ENCODE data around the gene TRDMT1. TPM values are rescaled to one million over a fixed set of nuclear protein-coding genes. Genes with fewer than 3 reads are reported as not detected.
A peak's percentile ranks its signal among the peaks of the same experiment; 100 is the strongest.

Gene TRDMT1
- total and polyA plus RNA-seq, 8 donors: 6.6 to 18.4 (median 12.7) TPM

DNA sequence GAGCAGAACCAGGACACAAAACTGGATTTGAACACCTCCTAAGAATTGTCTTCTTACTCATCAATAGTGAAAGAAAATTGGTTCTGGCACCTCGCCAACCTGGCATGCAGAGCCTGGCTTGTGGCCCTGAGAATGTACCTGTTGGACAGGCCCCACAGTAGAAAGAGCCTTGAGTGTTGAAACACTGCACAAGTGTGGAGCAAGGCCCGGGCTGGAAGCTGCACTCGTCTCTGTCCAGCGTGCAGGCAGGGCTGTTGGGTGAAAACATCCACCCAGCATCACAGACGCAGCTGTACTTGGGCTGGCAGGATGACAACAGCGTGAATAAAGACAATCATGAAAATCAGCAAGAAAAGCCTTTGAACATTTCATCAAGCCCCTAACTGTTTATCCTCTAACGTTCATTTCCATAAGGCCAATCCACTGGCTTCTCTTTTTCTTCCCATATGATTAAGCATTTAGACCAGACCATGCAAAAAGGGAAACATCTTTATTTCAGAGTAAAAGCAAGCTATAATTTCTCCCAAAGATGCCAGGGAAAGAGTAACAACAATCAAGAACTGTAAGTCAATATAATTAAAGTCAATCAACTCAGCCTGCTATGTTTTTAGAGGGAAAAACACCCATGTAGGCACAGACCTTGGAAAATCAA lies 87.5 kb downstream of the TRDMT1 start:
- DNase-seq (peak in 3 of 4 donors; percentile 40 to 90 (median 74)), ATAC-seq (peak; percentile 50)
- TF ChIP-seq, protein P1, sequence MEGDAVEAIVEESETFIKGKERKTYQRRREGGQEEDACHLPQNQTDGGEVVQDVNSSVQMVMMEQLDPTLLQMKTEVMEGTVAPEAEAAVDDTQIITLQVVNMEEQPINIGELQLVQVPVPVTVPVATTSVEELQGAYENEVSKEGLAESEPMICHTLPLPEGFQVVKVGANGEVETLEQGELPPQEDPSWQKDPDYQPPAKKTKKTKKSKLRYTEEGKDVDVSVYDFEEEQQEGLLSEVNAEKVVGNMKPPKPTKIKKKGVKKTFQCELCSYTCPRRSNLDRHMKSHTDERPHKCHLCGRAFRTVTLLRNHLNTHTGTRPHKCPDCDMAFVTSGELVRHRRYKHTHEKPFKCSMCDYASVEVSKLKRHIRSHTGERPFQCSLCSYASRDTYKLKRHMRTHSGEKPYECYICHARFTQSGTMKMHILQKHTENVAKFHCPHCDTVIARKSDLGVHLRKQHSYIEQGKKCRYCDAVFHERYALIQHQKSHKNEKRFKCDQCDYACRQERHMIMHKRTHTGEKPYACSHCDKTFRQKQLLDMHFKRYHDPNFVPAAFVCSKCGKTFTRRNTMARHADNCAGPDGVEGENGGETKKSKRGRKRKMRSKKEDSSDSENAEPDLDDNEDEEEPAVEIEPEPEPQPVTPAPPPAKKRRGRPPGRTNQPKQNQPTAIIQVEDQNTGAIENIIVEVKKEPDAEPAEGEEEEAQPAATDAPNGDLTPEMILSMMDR (IDR thresholded peaks at IDR 0.05): no peak
- no peaks in the 10 kb centered on the region for H3K36me3 ChIP-seq
- no peak overlapping the region for H3K4me3 ChIP-seq
- no peaks in the 10 kb centered on the region for H3K27me3 ChIP-seq
- intact Hi-C loops (cut with DNase I): no loop called here
- no peaks in the 10 kb centered on the region for H3K4me1 ChIP-seq
- no peak overlapping the region for H3K27ac ChIP-seq
- H3K9me3 ChIP-seq: no peaks in the 10 kb centered on the region

DNA sequence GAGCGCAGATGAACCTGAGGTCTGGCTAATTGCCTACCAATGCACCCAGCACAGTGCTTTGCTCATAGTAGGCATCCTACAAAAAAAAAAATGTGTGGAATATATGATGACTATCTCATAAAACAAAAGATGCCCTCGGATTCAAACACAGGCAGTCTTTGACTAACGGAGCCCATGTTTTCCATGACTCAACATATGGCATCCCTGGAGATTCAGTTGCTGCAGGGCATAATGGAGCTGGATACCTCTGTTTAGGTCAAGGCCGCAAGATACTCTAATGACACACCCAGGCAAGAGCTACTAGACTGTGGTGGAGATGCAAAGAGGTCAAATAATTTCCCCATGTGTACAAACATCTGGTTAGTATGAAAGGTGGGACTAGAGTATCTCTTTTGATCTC lies 88.1 kb downstream of the TRDMT1 start:
- no peaks in the 10 kb centered on the region for H3K27me3 ChIP-seq

DNA sequence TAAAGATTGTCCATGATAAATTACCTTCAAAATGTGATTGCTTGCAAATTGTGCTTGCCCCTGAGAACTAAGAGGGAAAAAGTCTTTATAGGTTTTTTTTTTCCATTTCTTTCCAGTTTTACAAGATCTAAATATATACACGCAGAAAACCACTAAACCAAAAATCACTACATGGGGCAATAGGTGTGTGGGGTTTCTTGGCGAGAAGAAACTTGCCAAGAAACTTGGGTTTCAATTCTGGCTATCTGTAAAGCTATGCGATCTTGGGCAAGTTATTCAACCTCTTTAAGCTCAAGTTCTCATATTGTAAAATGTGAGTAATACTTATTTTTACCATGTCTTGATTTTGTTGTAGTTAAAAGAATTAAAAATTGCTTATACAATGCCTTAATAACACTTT lies 88.9 kb downstream of the TRDMT1 start:
- TF ChIP-seq, protein P1 (IDR thresholded peaks at IDR 0.05): no peak
- Histone ChIP-seq H3K9me3 (no peaks in the 10 kb centered on the region), H3K4me1 (no peaks in the 10 kb centered on the region), H3K27me3 (no peaks in the 10 kb centered on the region), H3K36me3 (no peaks in the 10 kb centered on the region), H3K27ac (no peak overlapping the region), H3K4me3 (no peak overlapping the region)
- intact Hi-C loops (cut with DNase I): no loop called here
- ATAC-seq: no peak
- DNase-seq: no peak

More for the DNA sequence above, 88.1 kb downstream of the TRDMT1 start:
- ATAC-seq: no peak
- TF ChIP-seq, protein P1 (IDR thresholded peaks at IDR 0.05): no peak
- intact Hi-C loops (cut with DNase I): no loop called here
- H3K27ac ChIP-seq: no peak overlapping the region
- DNase-seq: no peak
- H3K4me3 ChIP-seq: no peak overlapping the region
- no peaks in the 10 kb centered on the region for H3K9me3 ChIP-seq
- H3K36me3 ChIP-seq: no peaks in the 10 kb centered on the region
- H3K4me1 ChIP-seq: no peaks in the 10 kb centered on the region

DNA sequence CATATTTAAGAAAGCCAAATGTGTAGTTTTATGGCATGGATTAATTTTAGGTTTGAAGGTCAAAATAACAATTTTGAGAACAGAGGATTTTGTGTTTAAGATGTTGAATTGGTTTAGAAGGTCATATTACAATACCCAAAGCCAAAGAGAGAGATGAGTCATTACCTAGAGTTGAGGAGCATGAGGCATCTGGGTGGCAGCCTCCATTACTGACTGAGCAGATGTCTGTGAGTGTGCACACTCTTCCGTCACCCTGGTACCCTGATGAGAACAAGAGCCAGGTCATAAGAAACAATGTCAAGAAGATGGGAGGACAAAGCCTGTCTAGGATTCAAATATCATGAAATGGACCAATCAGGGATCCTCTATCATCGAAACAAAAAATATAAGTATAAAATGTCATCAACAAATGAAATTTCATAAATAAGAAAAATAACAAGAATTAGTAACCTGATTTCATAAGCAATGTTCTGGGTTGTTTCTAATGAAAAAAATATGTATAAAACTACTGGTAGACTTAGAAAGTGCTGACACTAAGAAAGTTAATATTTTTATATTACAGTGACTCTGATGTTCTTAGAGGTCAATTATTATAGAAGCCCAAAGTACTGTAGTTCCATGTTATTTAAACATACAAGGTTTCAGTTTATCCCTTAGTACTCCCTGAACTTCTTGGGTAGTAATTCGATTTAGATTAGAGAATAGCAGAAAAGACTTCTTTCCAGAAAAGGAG lies 91.8 kb downstream of the TRDMT1 start:
- no peaks in the 10 kb centered on the region for H3K4me1 ChIP-seq
- H3K27ac ChIP-seq: no peak overlapping the region
- TF ChIP-seq, protein P1 (IDR thresholded peaks at IDR 0.05): no peak
- H3K27me3 ChIP-seq: no peaks in the 10 kb centered on the region
- intact Hi-C loops (cut with DNase I): no loop called here
- peak; percentile 23 for ATAC-seq
- DNase-seq: no peak
- no peaks in the 10 kb centered on the region for H3K36me3 ChIP-seq
- no peak overlapping the region for H3K4me3 ChIP-seq
- no peaks in the 10 kb centered on the region for H3K9me3 ChIP-seq

DNA sequence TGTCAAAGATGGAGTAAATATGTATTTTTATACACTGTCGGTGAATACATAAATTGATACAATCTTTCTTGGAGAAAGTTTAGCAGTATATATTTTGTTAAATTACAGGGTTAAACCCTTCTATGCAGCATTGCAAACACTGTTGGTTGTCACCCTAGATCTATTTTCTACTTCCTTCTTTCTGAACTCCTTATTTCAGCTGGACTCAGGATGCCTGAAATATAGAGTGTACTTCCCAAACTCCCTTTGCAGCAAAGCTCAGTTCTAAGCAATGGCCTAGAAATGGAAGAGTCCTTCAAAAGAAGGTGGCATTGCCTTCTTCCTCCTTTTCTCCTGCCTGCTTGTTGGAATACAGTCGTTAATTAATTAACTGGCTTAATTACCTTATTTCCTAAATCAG lies 92.4 kb downstream of the TRDMT1 start:
- ATAC-seq (no peak), DNase-seq (no peak)
- Histone ChIP-seq H3K36me3 (no peaks in the 10 kb centered on the region), H3K27me3 (no peaks in the 10 kb centered on the region), H3K27ac (no peak overlapping the region), H3K4me1 (no peaks in the 10 kb centered on the region), H3K9me3 (no peaks in the 10 kb centered on the region), H3K4me3 (no peak overlapping the region)
- intact Hi-C loops (cut with DNase I): no loop called here
- TF ChIP-seq, protein P1 (IDR thresholded peaks at IDR 0.05): no peak

Data from left lung (tissue), 10 donors.